ENCODE measurements around the gene SYNGR3.

Gene SYNGR3

GRCh38 chr16:2035431-2036199 is 45.8 kb downstream of the SYNGR3 start:
- no peak for DNase-seq (ENCODE audit: extremely low spot score)
- POLR2A ChIA-PET, result interaction anchor here (1.5 to 3.3 kb wide), 2 partner anchors 12 to 71 kb away, joined by 5 to 10 read pairs; partner anchors contain the start of genes NTHL1, RPS2 and TSC2
- TF ChIP-seq ARNT (IDR thresholded peaks at IDR 0.05), result no peak
- TF ChIP-seq L3MBTL2 (conservative IDR thresholded peaks at IDR 0.05), result no peak
- TF ChIP-seq BHLHE40 (IDR thresholded peaks at IDR 0.05; ENCODE audit: borderline replicate concordance), result no peak
- no peak for TF ChIP-seq FOXA1 (IDR thresholded peaks at IDR 0.05)
- no peak for TF ChIP-seq HDGF (IDR thresholded peaks at IDR 0.05; ENCODE audit: borderline replicate concordance)
- no peak for TF ChIP-seq SP1 (IDR thresholded peaks at IDR 0.05)
- no peak for TF ChIP-seq CTBP1 (IDR thresholded peaks at IDR 0.05; ENCODE audit: borderline replicate concordance)
- no peak for TF ChIP-seq NFRKB (IDR thresholded peaks at IDR 0.05)

DNA sequence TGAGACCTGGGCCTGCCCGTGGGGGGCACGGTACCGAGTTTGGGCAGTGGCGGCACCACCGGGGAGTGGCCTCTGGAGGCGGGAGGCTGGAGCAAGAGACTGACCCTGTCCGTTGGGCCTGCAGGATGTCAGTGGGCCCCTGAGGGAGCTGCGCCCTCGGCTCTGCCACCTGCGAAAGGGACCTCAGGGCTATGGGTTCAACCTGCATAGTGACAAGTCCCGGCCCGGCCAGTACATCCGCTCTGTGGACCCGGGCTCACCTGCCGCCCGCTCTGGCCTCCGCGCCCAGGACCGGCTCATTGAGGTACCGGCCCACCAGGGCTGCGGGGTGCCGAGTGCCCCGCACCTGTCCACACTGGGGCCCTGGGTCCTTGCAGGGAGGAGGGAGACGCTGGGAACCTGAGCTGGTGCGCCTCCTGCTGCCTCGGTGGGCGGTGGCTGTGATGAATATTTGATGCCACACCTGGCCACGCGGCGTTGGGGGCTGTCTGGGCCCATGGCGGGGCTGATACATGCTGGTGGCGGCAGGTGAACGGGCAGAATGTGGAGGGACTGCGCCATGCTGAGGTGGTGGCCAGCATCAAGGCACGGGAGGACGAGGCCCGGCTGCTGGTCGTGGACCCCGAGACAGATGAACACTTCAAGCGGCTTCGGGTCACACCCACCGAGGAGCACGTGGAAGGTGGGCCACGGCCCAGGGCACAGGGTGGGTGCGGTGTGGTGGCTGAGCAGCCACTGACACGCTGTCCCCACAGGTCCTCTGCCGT is 46.6 kb downstream of the SYNGR3 start:
- ChIA-PET POLR2A (interaction anchor here (1.5 to 3.3 kb wide), 2 partner anchors 11 to 72 kb away, joined by 5 to 10 read pairs; partner anchors contain the start of genes NTHL1, RPS2 and TSC2), CTCF (no interaction called here)
- DNase-seq (ENCODE audit: extremely low spot score), result no peak
- TF ChIP-seq BHLHE40 (IDR thresholded peaks at IDR 0.05; ENCODE audit: borderline replicate concordance) (no peak), CTBP1 (IDR thresholded peaks at IDR 0.05; ENCODE audit: borderline replicate concordance) (no peak), HDGF (IDR thresholded peaks at IDR 0.05; ENCODE audit: borderline replicate concordance) (no peak), LEF1 (IDR thresholded peaks at IDR 0.05; ENCODE audit: borderline replicate concordance) (no peak), SUZ12 (IDR thresholded peaks at IDR 0.05) (no peak), FOXA1 (IDR thresholded peaks at IDR 0.05) (no peak), SP1 (IDR thresholded peaks at IDR 0.05) (no peak), NFRKB (IDR thresholded peaks at IDR 0.05) (no peak), TARDBP (IDR thresholded peaks at IDR 0.05) (no peak), L3MBTL2 (conservative IDR thresholded peaks at IDR 0.05) (no peak)

More at GRCh38 chr16:2035431-2036199, 45.8 kb downstream of the SYNGR3 start:
- CTCF ChIA-PET, result no interaction called here

- no peak for DNase-seq (ENCODE audit: extremely low spot score)
- ChIA-PET CTCF (interaction anchor here (0.5 kb wide), 1 partner anchor 67 kb away, joined by 4 read pairs; no protein-coding TSS in a partner anchor), POLR2A (interaction anchor here (3.3 kb wide), 1 partner anchor 10 kb away, joined by 10 read pairs; the partner anchor contains the start of genes NTHL1 and TSC2)
- TF ChIP-seq ELF4 (IDR thresholded peaks at IDR 0.05) (no peak), HDGF (IDR thresholded peaks at IDR 0.05; ENCODE audit: borderline replicate concordance) (no peak), FOXA1 (IDR thresholded peaks at IDR 0.05) (no peak), FOXK2 (IDR thresholded peaks at IDR 0.05) (no peak), SP1 (IDR thresholded peaks at IDR 0.05) (no peak)
- TF ChIP-seq, protein P1, sequence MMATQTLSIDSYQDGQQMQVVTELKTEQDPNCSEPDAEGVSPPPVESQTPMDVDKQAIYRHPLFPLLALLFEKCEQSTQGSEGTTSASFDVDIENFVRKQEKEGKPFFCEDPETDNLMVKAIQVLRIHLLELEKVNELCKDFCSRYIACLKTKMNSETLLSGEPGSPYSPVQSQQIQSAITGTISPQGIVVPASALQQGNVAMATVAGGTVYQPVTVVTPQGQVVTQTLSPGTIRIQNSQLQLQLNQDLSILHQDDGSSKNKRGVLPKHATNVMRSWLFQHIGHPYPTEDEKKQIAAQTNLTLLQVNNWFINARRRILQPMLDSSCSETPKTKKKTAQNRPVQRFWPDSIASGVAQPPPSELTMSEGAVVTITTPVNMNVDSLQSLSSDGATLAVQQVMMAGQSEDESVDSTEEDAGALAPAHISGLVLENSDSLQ (IDR thresholded peaks at IDR 0.05), result no peak
These were observed 47.3 kb downstream of the SYNGR3 start for GRCh38 chr16:2037115-2037514.

GRCh38 chr16:2037647-2038381 is 48.0 kb downstream of the SYNGR3 start:
- DNase-seq (ENCODE audit: extremely low spot score), result no peak
- no peak for TF ChIP-seq ARNT (IDR thresholded peaks at IDR 0.05)
- TF ChIP-seq BHLHE40 (IDR thresholded peaks at IDR 0.05; ENCODE audit: borderline replicate concordance), result no peak
- TF ChIP-seq FOXK2 (IDR thresholded peaks at IDR 0.05), result no peak
- TF ChIP-seq TARDBP (IDR thresholded peaks at IDR 0.05), result no peak
- TF ChIP-seq SUZ12 (IDR thresholded peaks at IDR 0.05), result no peak
- TF ChIP-seq FOXA1 (IDR thresholded peaks at IDR 0.05), result no peak
- no peak for TF ChIP-seq SP1 (IDR thresholded peaks at IDR 0.05)
- TF ChIP-seq ZNF384 (IDR thresholded peaks at IDR 0.05), result no peak
- TF ChIP-seq CTBP1 (IDR thresholded peaks at IDR 0.05; ENCODE audit: borderline replicate concordance), result no peak
- no peak for TF ChIP-seq NFRKB (IDR thresholded peaks at IDR 0.05)
- no peak for TF ChIP-seq HDGF (IDR thresholded peaks at IDR 0.05; ENCODE audit: borderline replicate concordance)
- TF ChIP-seq ELF4 (IDR thresholded peaks at IDR 0.05), result no peak
- TF ChIP-seq L3MBTL2 (conservative IDR thresholded peaks at IDR 0.05), result no peak
- TF ChIP-seq, protein P1 (IDR thresholded peaks at IDR 0.05), result no peak
- no peak for TF ChIP-seq FOXM1 (IDR thresholded peaks at IDR 0.05; ENCODE audit: borderline replicate concordance)
- CTCF ChIA-PET, result no interaction called here
- POLR2A ChIA-PET, result interaction anchor here (3.3 kb wide), 1 partner anchor 9 kb away, joined by 10 read pairs; the partner anchor contains the start of genes NTHL1 and TSC2

- POLR2A ChIA-PET, result interaction anchor here (1.2 to 1.5 kb wide), 2 partner anchors 9 to 11 kb away, joined by 6 to 7 read pairs; partner anchors contain the start of genes NTHL1 and TSC2
- no peak for DNase-seq (ENCODE audit: extremely low spot score)
- CTCF ChIA-PET, result no interaction called here
- no peak for TF ChIP-seq BHLHE40 (IDR thresholded peaks at IDR 0.05; ENCODE audit: borderline replicate concordance)
- no peak for TF ChIP-seq SUZ12 (IDR thresholded peaks at IDR 0.05)
- no peak for TF ChIP-seq HDGF (IDR thresholded peaks at IDR 0.05; ENCODE audit: borderline replicate concordance)
- TF ChIP-seq NFRKB (IDR thresholded peaks at IDR 0.05), result no peak
- TF ChIP-seq SP1 (IDR thresholded peaks at IDR 0.05), result no peak
- TF ChIP-seq FOXA1 (IDR thresholded peaks at IDR 0.05), result no peak
- TF ChIP-seq, protein P1 (IDR thresholded peaks at IDR 0.05), result no peak
- no peak for TF ChIP-seq ZNF384 (IDR thresholded peaks at IDR 0.05)
- TF ChIP-seq ELF4 (IDR thresholded peaks at IDR 0.05), result no peak
- TF ChIP-seq TARDBP (IDR thresholded peaks at IDR 0.05), result no peak
- no peak for TF ChIP-seq CTBP1 (IDR thresholded peaks at IDR 0.05; ENCODE audit: borderline replicate concordance)
- no peak for TF ChIP-seq ARNT (IDR thresholded peaks at IDR 0.05)
- no peak for TF ChIP-seq FOXM1 (IDR thresholded peaks at IDR 0.05; ENCODE audit: borderline replicate concordance)
- TF ChIP-seq FOXK2 (IDR thresholded peaks at IDR 0.05), result no peak
- TF ChIP-seq LEF1 (IDR thresholded peaks at IDR 0.05; ENCODE audit: borderline replicate concordance), result no peak
- no peak for TF ChIP-seq L3MBTL2 (conservative IDR thresholded peaks at IDR 0.05)
These were observed 48.8 kb downstream of the SYNGR3 start for GRCh38 chr16:2038382-2039231.

All from HEK293T (cell line).